Hepatocyte (in vitro differentiated cells): Measurements from ENCODE around the gene ADGRB3. TPM values are rescaled to one million over a fixed set of nuclear protein-coding genes. Genes with fewer than 3 reads are reported as not detected.

ENCODE experiments used
- DNase-seq: peaks from one replicate; pipeline ENCODE4 v3.0.0-alpha.2; 2016; ENCODE audit warnings: low spot score
- H2AFZ ChIP-seq: fragments of 200-600 bp; sonication (generic); 2 replicates; pipeline ENCODE4 v1.6.0; 2016; ENCODE audit warnings: antibody characterized with exemption, mild to moderate bottlenecking
- H3K27ac ChIP-seq: fragments of 200-600 bp; sonication (generic); 2 replicates; pipeline ENCODE4 v1.5.1; 2016; ENCODE audit warnings: mild to moderate bottlenecking
- H3K27me3 ChIP-seq: fragments of 200-600 bp; sonication (generic); 2 replicates; pipeline ENCODE4 v1.6.1; 2016
- H3K36me3 ChIP-seq: fragments of 200-600 bp; sonication (generic); replicated peaks from 2 replicates; pipeline ENCODE4 v1.5.1; 2016; ENCODE audit warnings: low read depth; ENCODE audit not compliant: insufficient read depth
- H3K4me1 ChIP-seq: fragments of 200-600 bp; sonication (generic); 2 replicates; pipeline ENCODE4 v1.5.1; 2016; ENCODE audit warnings: mild to moderate bottlenecking, moderate library complexity; ENCODE audit not compliant: insufficient read depth
- H3K4me2 ChIP-seq: fragments of 200-600 bp; sonication (generic); 2 replicates; pipeline ENCODE4 v1.6.0; 2016
- H3K4me3 ChIP-seq: fragments of 200-600 bp; sonication (generic); 2 replicates; pipeline ENCODE4 v1.5.1; 2016; ENCODE audit warnings: mild to moderate bottlenecking
- H3K79me2 ChIP-seq: fragments of 200-600 bp; sonication (generic); 2 replicates; pipeline ENCODE4 v1.6.0; 2017; ENCODE audit warnings: mild to moderate bottlenecking
- H3K9me2 ChIP-seq: fragments of 200-600 bp; sonication (generic); replicated peaks from 2 replicates; pipeline ENCODE4 v1.6.0; 2017; ENCODE audit warnings: mild to moderate bottlenecking; ENCODE audit not compliant: insufficient read depth
- H3K9me3 ChIP-seq: fragments of 200-600 bp; sonication (generic); 2 replicates; pipeline ENCODE4 v1.5.1; 2016; ENCODE audit warnings: low read depth, mild to moderate bottlenecking
- H4K20me1 ChIP-seq: fragments of 200-600 bp; sonication (generic); 2 replicates; pipeline ENCODE4 v1.6.0; 2016; ENCODE audit warnings: mild to moderate bottlenecking; ENCODE audit not compliant: insufficient read depth, poor library complexity, severe bottlenecking
- EZH2 ChIP-seq: fragments of 200-600 bp; sonication (generic); IDR thresholded peaks from 2 replicates; pipeline ENCODE4 v1.6.1; 2016; ENCODE audit warnings: antibody characterized with exemption, mild to moderate bottlenecking, borderline replicate concordance
- EZH2phosphoT487 ChIP-seq: fragments of 200-600 bp; sonication (generic); IDR thresholded peaks from one replicate; pipeline ENCODE4 v1.6.1; 2018; ENCODE audit warnings: antibody characterized with exemption, mild to moderate bottlenecking, low read depth, moderate library complexity; ENCODE audit not compliant: unreplicated experiment, severe bottlenecking
- WGBS: methylation state at CpG from one replicate; pipeline ENCODE4 v1.1.6; 2016; ENCODE audit warnings: low lambda C conversion rate; ENCODE audit errors: missing lambda C conversion rate; 5-methylcytosine and 5-hydroxymethylcytosine counted together
- polyA plus RNA-seq: library from polyadenylated mRNA; unstranded; fragments of >200 nt; fragmentation: Nextera tagmentation; extraction: Ambion mirVana; gene quantifications from 2 replicates; pipeline ENCODE4 v1.2.1, GENCODE V29; 2016
- total RNA-seq: library from RNA; depleted of rRNA; stranded (reverse); fragments of >200 nt; gene quantifications from 2 replicates; pipeline ENCODE4 v1.2.3, GENCODE V29; 2014
- TF ChIP-seq, protein P1 (sequence below): fragments of 200-600 bp; sonication (generic); IDR thresholded peaks from 2 replicates; pipeline ENCODE4 v1.5.1; 2016; ENCODE audit warnings: antibody characterized with exemption, mild to moderate bottlenecking; ENCODE audit not compliant: poor library complexity

Gene ADGRB3
- total and polyA plus RNA-seq, 2 experiments from 2014 or later: 0.17 to 2.2 TPM

DNA sequence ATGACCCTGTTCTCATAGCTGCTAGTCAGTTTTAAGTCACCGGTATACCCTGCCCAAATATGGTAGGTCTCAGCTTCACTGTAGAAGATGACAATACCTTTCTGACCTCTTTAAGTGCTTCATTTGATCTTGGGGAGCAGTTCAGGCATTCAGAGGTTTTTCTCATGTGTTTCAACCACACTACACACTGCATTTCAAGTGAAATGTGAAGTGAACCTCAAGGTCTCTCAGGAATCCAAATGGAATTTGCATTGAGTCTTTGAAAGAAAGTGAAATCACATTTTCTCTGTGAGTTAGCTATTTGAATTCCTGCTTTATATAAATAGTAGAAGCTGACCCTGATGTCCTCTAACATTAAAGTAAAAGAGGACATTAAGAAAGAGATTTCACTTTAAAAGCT, 461.6 kb downstream of the ADGRB3 start:
- H3K36me3 ChIP-seq: no peaks in the 10 kb centered on the region
- no peaks in the 10 kb centered on the region for H3K9me2 ChIP-seq
- H3K27me3 ChIP-seq: no peaks in the 10 kb centered on the region
- no peaks in the 10 kb centered on the region for H3K79me2 ChIP-seq
- no peak overlapping the region for H3K4me2 ChIP-seq
- no peaks in the 10 kb centered on the region for H3K4me1 ChIP-seq
- WGBS: 85% methylated on average over 1 of the region's 1 CpG
- no peak overlapping the region for H3K27ac ChIP-seq
- TF ChIP-seq EZH2phosphoT487: no peak
- TF ChIP-seq, protein P1, sequence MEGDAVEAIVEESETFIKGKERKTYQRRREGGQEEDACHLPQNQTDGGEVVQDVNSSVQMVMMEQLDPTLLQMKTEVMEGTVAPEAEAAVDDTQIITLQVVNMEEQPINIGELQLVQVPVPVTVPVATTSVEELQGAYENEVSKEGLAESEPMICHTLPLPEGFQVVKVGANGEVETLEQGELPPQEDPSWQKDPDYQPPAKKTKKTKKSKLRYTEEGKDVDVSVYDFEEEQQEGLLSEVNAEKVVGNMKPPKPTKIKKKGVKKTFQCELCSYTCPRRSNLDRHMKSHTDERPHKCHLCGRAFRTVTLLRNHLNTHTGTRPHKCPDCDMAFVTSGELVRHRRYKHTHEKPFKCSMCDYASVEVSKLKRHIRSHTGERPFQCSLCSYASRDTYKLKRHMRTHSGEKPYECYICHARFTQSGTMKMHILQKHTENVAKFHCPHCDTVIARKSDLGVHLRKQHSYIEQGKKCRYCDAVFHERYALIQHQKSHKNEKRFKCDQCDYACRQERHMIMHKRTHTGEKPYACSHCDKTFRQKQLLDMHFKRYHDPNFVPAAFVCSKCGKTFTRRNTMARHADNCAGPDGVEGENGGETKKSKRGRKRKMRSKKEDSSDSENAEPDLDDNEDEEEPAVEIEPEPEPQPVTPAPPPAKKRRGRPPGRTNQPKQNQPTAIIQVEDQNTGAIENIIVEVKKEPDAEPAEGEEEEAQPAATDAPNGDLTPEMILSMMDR: no peak
- no peak for TF ChIP-seq EZH2
- no peaks in the 10 kb centered on the region for H4K20me1 ChIP-seq
- H3K9me3 ChIP-seq: no peaks in the 10 kb centered on the region
- H2AFZ ChIP-seq: no peak overlapping the region
- no peak overlapping the region for H3K4me3 ChIP-seq
- DNase-seq: no peak

GRCh38 chr6:69097948-69098347, 462.9 kb downstream of the ADGRB3 start:
- Histone ChIP-seq H3K9me2 (no peaks in the 10 kb centered on the region), H3K36me3 (no peaks in the 10 kb centered on the region), H3K4me1 (no peaks in the 10 kb centered on the region), H3K9me3 (no peaks in the 10 kb centered on the region), H3K79me2 (no peaks in the 10 kb centered on the region), H3K27ac (no peak overlapping the region), H3K27me3 (no peaks in the 10 kb centered on the region), H3K4me3 (no peak overlapping the region), H2AFZ (no peak overlapping the region), H4K20me1 (no peaks in the 10 kb centered on the region), H3K4me2 (no peak overlapping the region)
- no peak for DNase-seq
- TF ChIP-seq EZH2phosphoT487 (no peak), EZH2 (no peak)
- TF ChIP-seq, protein P1: no peak

GRCh38 chr6:69098910-69099309, 463.8 kb downstream of the ADGRB3 start:
- Histone ChIP-seq H3K79me2 (no peaks in the 10 kb centered on the region), H3K9me2 (no peaks in the 10 kb centered on the region), H3K4me2 (no peak overlapping the region), H4K20me1 (no peaks in the 10 kb centered on the region), H3K27ac (no peak overlapping the region), H3K27me3 (no peaks in the 10 kb centered on the region), H2AFZ (no peak overlapping the region), H3K36me3 (no peaks in the 10 kb centered on the region), H3K9me3 (no peaks in the 10 kb centered on the region), H3K4me1 (no peaks in the 10 kb centered on the region), H3K4me3 (no peak overlapping the region)
- DNase-seq: no peak
- TF ChIP-seq EZH2 (no peak), EZH2phosphoT487 (no peak)
- TF ChIP-seq, protein P1: no peak

GRCh38 chr6:69100772-69101171, 465.7 kb downstream of the ADGRB3 start:
- H3K9me2 ChIP-seq: no peaks in the 10 kb centered on the region
- no peak overlapping the region for H3K4me3 ChIP-seq
- no peaks in the 10 kb centered on the region for H3K4me1 ChIP-seq
- no peaks in the 10 kb centered on the region for H3K36me3 ChIP-seq
- 95% methylated on average over 2 of the region's 3 CpGs for WGBS
- no peaks in the 10 kb centered on the region for H3K79me2 ChIP-seq
- TF ChIP-seq, protein P1: no peak
- TF ChIP-seq EZH2 (no peak), EZH2phosphoT487 (no peak)
- no peak overlapping the region for H3K27ac ChIP-seq
- H3K4me2 ChIP-seq: no peak overlapping the region
- no peak for DNase-seq
- no peaks in the 10 kb centered on the region for H3K9me3 ChIP-seq
- no peak overlapping the region for H2AFZ ChIP-seq
- H4K20me1 ChIP-seq: no peaks in the 10 kb centered on the region
- no peaks in the 10 kb centered on the region for H3K27me3 ChIP-seq
